H1 (cell line): ENCODE results near the gene PDGFA. TPM values are rescaled to one million over a fixed set of nuclear protein-coding genes. Genes with fewer than 3 reads are reported as not detected.

ENCODE experiments used
- CTCF ChIA-PET: fragments of 300-600 bp; sonication (Branson Sonifier 250); formaldehyde crosslinking; loops from one replicate; lab custom pipeline; 2021; ENCODE audit not compliant: partially characterized antibody; lab: Charles Lee
- POLR2A ChIA-PET: fragments of 300-600 bp; sonication (Branson Sonifier 250); formaldehyde crosslinking; loops from one replicate; lab custom pipeline; 2021; ENCODE audit warnings: inconsistent platforms; ENCODE audit not compliant: partially characterized antibody; lab: Charles Lee
- DNase-seq, 2 experiments: peaks; one replicate each; pipeline versions ENCODE4 v3.0.0 to v3.0.0-alpha.2; 2010 to 2022; ENCODE audit warnings: low spot score in 2 of 2, low read depth in 1 of 2, mixed read lengths in 1 of 2
- FAIRE-seq: peaks from 2 replicates; lab custom pipeline; 2011; peaks lifted over from hg19 to GRCh38; lab: Jason Lieb, UNC
- H2AFZ ChIP-seq: 2 replicates; pipeline ENCODE4 v1.8.1; 2012; ENCODE audit warnings: low read length, inconsistent platforms
- H2AK5ac ChIP-seq: 2 replicates; pipeline ENCODE4 v1.6.1; 2013; ENCODE audit warnings: low read depth, low read length
- H2BK120ac ChIP-seq: replicated peaks from 2 replicates; pipeline ENCODE3; 2013; ENCODE audit warnings: low read depth, low read length, inconsistent platforms
- H2BK12ac ChIP-seq: 2 replicates; pipeline ENCODE4 v1.6.1; 2013; ENCODE audit warnings: low read depth, low read length
- H2BK15ac ChIP-seq: 2 replicates; pipeline ENCODE4 v1.6.1; 2013; ENCODE audit warnings: low read length
- H2BK20ac ChIP-seq: 2 replicates; pipeline ENCODE4 v1.6.1; 2013; ENCODE audit warnings: low read length
- H2BK5ac ChIP-seq: 2 replicates; pipeline ENCODE4 v1.6.1; 2013; ENCODE audit warnings: low read depth, low read length
- H3K14ac ChIP-seq: 2 replicates; pipeline ENCODE4 v1.6.1; 2013; ENCODE audit warnings: inconsistent platforms; ENCODE audit not compliant: insufficient read length
- H3K18ac ChIP-seq: 2 replicates; pipeline ENCODE4 v1.6.1; 2013; ENCODE audit warnings: low read length; ENCODE audit errors: extremely low read depth
- H3K23ac ChIP-seq: 2 replicates; pipeline ENCODE4 v1.6.1; 2013; ENCODE audit warnings: inconsistent platforms; ENCODE audit not compliant: insufficient read length
- H3K23me2 ChIP-seq: 2 replicates; pipeline ENCODE4 v1.6.1; 2013; ENCODE audit warnings: low read depth, low read length
- H3K27ac ChIP-seq: 2 replicates; pipeline ENCODE4 v1.6.1; 2011; ENCODE audit warnings: low read depth, low read length, inconsistent platforms
- H3K27me3 ChIP-seq, 4 experiments: replicated peaks in 1 of 4; 1 replicate in 1 of 4; 2 replicates in 3 of 4; pipeline versions ENCODE4 v1.6.1 to v1.8.1; 2011 to 2013; ENCODE audit warnings: low read length in 3 of 4, mild to moderate bottlenecking in 3 of 4, inconsistent platforms in 2 of 4, mixed read lengths in 2 of 4, moderate library complexity in 1 of 4; ENCODE audit not compliant: control insufficient read depth in 3 of 4, insufficient read depth in 3 of 4; ENCODE audit errors: extremely low read depth in 1 of 4
- H3K36me3 ChIP-seq, 4 experiments: 2 replicates each; pipeline versions ENCODE4 v1.6.1 to v1.8.1; 2011 to 2013; ENCODE audit warnings: mild to moderate bottlenecking in 4 of 4, low read length in 3 of 4, moderate library complexity in 2 of 4, control low read depth in 1 of 4, inconsistent platforms in 1 of 4; ENCODE audit not compliant: insufficient read depth in 4 of 4, control insufficient read depth in 2 of 4
- H3K4ac ChIP-seq: replicated peaks from 2 replicates; pipeline ENCODE3; 2013; ENCODE audit warnings: low read length, low read depth, mixed read lengths, inconsistent platforms; ENCODE audit not compliant: insufficient read length
- H3K4me1 ChIP-seq, 4 experiments: replicated peaks in 1 of 4; 1 replicate in 1 of 4; 2 replicates in 3 of 4; pipeline versions ENCODE4 v1.6.1 to v1.8.1; 2011 to 2013; ENCODE audit warnings: low read length in 3 of 4, inconsistent platforms in 2 of 4, mixed read lengths in 1 of 4; ENCODE audit not compliant: insufficient read depth in 4 of 4, control insufficient read depth in 3 of 4
- H3K4me2 ChIP-seq, 2 experiments: 2 replicates each; pipeline versions ENCODE4 v1.6.1 to v1.8.1; 2011 to 2013; ENCODE audit warnings: low read depth in 2 of 2, low read length in 2 of 2, control low read depth in 1 of 2, inconsistent platforms in 1 of 2, mild to moderate bottlenecking in 1 of 2; ENCODE audit not compliant: insufficient read depth in 1 of 2
- H3K4me3 ChIP-seq, 4 experiments: fragments of 200-600, 300-600 bp in 1 of 4; sonication (generic), shearing (Covaris generic), sonication (Bioruptor Twin) in 1 of 4; 2 replicates each; pipeline versions ENCODE4 v1.5.1 to v1.8.1; 2011 to 2016; ENCODE audit warnings: low read length in 4 of 4, low read depth in 3 of 4, control low read depth in 2 of 4, inconsistent platforms in 2 of 4, mild to moderate bottlenecking in 2 of 4, mixed read lengths in 1 of 4, moderate library complexity in 1 of 4; ENCODE audit not compliant: insufficient read depth in 2 of 4; ENCODE audit errors: extremely low read depth in 1 of 4
- H3K56ac ChIP-seq: replicated peaks from 2 replicates; pipeline ENCODE3; 2013; ENCODE audit warnings: low read depth, mild to moderate bottlenecking, mixed read lengths, low read length, inconsistent platforms; ENCODE audit not compliant: insufficient read length
- H3K79me1 ChIP-seq: 2 replicates; pipeline ENCODE4 v1.6.1; 2013; ENCODE audit warnings: low read depth, low read length, control low read depth
- H3K79me2 ChIP-seq, 2 experiments: 2 replicates each; pipeline versions ENCODE4 v1.6.1 to v1.8.1; 2012 to 2013; ENCODE audit warnings: low read length in 2 of 2, mild to moderate bottlenecking in 2 of 2, inconsistent platforms in 1 of 2; ENCODE audit not compliant: insufficient read depth in 2 of 2, control insufficient read depth in 1 of 2
- H3K9ac ChIP-seq, 4 experiments: replicated peaks in 1 of 4; 1 replicate in 1 of 4; 2 replicates in 3 of 4; pipeline versions ENCODE4 v1.6.1 to v1.8.1; 2011 to 2013; ENCODE audit warnings: low read depth in 3 of 4, low read length in 3 of 4, control low read depth in 2 of 4, mild to moderate bottlenecking in 2 of 4, moderate library complexity in 2 of 4, inconsistent platforms in 1 of 4; ENCODE audit errors: extremely low read depth in 1 of 4
- H3K9me3 ChIP-seq, 2 experiments: 2 replicates each; pipeline versions ENCODE4 v1.6.1 to v1.8.1; 2012 to 2013; ENCODE audit warnings: mild to moderate bottlenecking in 2 of 2, moderate library complexity in 2 of 2, control low read depth in 1 of 2, inconsistent platforms in 1 of 2, low read depth in 1 of 2, low read length in 1 of 2, mixed read lengths in 1 of 2; ENCODE audit not compliant: insufficient read depth in 2 of 2
- H4K20me1 ChIP-seq, 2 experiments: replicated peaks in 1 of 2; 2 replicates each; pipeline versions ENCODE3 to v1.8.1; 2011 to 2013; ENCODE audit warnings: inconsistent platforms in 2 of 2, low read length in 2 of 2, mild to moderate bottlenecking in 1 of 2; ENCODE audit not compliant: insufficient read depth in 2 of 2, control insufficient read depth in 1 of 2
- H4K5ac ChIP-seq: 2 replicates; pipeline ENCODE4 v1.6.1; 2013; ENCODE audit warnings: low read length, low read depth, mixed read lengths, inconsistent platforms; ENCODE audit not compliant: insufficient read length
- H4K8ac ChIP-seq: 2 replicates; pipeline ENCODE4 v1.8.0; 2013; ENCODE audit warnings: mild to moderate bottlenecking, moderate library complexity, low read length, inconsistent platforms; ENCODE audit not compliant: insufficient read depth; ENCODE audit errors: extremely low read depth
- H4K91ac ChIP-seq: replicated peaks from 2 replicates; pipeline ENCODE3; 2013; ENCODE audit warnings: low read length, mixed read lengths, inconsistent platforms; ENCODE audit not compliant: insufficient read length
- KDM4A ChIP-seq: IDR thresholded peaks from one replicate; pipeline ENCODE4 v1.7.1; 2012; ENCODE audit warnings: low read depth, mild to moderate bottlenecking, moderate library complexity, low read length, inconsistent platforms; ENCODE audit not compliant: severe bottlenecking
- WGBS, 2 experiments: shearing (Covaris generic) in 1 of 2; methylation state at CpG; one replicate each; pipeline versions ENCODE4 v1.1.6 to v1.1.7; 2013 to 2015; ENCODE audit warnings: low lambda C conversion rate in 2 of 2, mixed read lengths in 2 of 2, inconsistent platforms in 1 of 2, low coverage in 1 of 2, missing lambda C conversion rate in 1 of 2; ENCODE audit not compliant: insufficient replicate concordance in 2 of 2, insufficient coverage in 1 of 2, insufficient read length in 1 of 2; ENCODE audit errors: extremely low coverage in 1 of 2, missing lambda C conversion rate in 1 of 2; 5-methylcytosine and 5-hydroxymethylcytosine counted together
- polyA plus RNA-seq, 7 experiments: library from polyadenylated mRNA; depleted of rRNA in 3 of 7; stranded (reverse) in 5 of 7; unstranded in 2 of 7; fragments of >200 nt in 5 of 7; fragments of 200-250 nt in 2 of 7; gene quantifications; 1 replicate in 5 of 7; 2 replicates in 1 of 7; 4 replicates in 1 of 7; pipeline versions ENCODE4 v1.2.1 to v1.2.3, GENCODE V29; 2011 to 2013; ENCODE audit warnings: missing spikeins in 2 of 7, mixed read lengths in 2 of 7
- total RNA-seq: library from RNA; stranded (reverse); fragmentation: NEBNext Ultra II Directional; extraction: Animal tissue kit (Norgen Biotek cat#: 25700); gene quantifications from 2 replicates; pipeline ENCODE4 v1.2.1, GENCODE V29; 2021

The PDGFA gene
- total and polyA plus RNA-seq, 2 of the 8 experiments (the other 6 are each of a cell fraction or from before 2014, with no cell fraction given) = 21.1 to 43.0 TPM

- no peak overlapping the region for H3K4ac ChIP-seq
- H3K23ac ChIP-seq = no peak overlapping the region
- H3K9ac ChIP-seq = no peak overlapping the region
- H3K18ac ChIP-seq = no peak overlapping the region
- H3K4me2 ChIP-seq = no peak overlapping the region
- no peak overlapping the region for H2BK5ac ChIP-seq
- no peak overlapping the region for H3K14ac ChIP-seq
- 82% methylated on average over 4 of the region's 4 CpGs; no CpG with 5 or more reads in 1 of the 2 experiments for WGBS, 2 experiments
- H2BK15ac ChIP-seq = no peak overlapping the region
- H3K4me3 ChIP-seq = no peak overlapping the region
- H2AFZ ChIP-seq = no peak overlapping the region
- H4K8ac ChIP-seq = no peak overlapping the region
- ChIA-PET CTCF (no interaction called here), POLR2A (no interaction called here)
- no peaks in the 10 kb centered on the region for H3K79me2 ChIP-seq
- no peak overlapping the region for H4K5ac ChIP-seq
- H3K36me3 ChIP-seq = no peaks in the 10 kb centered on the region; a peak in 1 of 8 replicates
- H3K27me3 ChIP-seq = peaks cover 7 to 20% (median 13%) of the 10 kb centered on the region in 4 experiments
- no peaks in the 10 kb centered on the region for H3K79me1 ChIP-seq
- H2BK12ac ChIP-seq = no peak overlapping the region
- H3K23me2 ChIP-seq = peaks cover 11% of the 10 kb centered on the region; the same call in 1 of the 2 replicates
- H3K9me3 ChIP-seq = no peaks in the 10 kb centered on the region; a peak in 1 of 4 replicates
- FAIRE-seq (no peak), DNase-seq (no peak)
- no peak overlapping the region for H3K56ac ChIP-seq
- H4K20me1 ChIP-seq = peaks cover 0 to 6% of the 10 kb centered on the region in 2 experiments
- H3K27ac ChIP-seq = no peak overlapping the region
- no peak overlapping the region for H2AK5ac ChIP-seq
- H2BK120ac ChIP-seq = no peak overlapping the region
- H2BK20ac ChIP-seq = no peak overlapping the region
- H4K91ac ChIP-seq = no peak overlapping the region
- peaks cover 0 to 6% (median 1%) of the 10 kb centered on the region in 4 experiments; a peak in 4 of 7 replicates for H3K4me1 ChIP-seq
- no peak for TF ChIP-seq KDM4A
These were observed 8.1 kb upstream of the PDGFA start for GRCh38 chr7:527723-528122.
